WTC11 (cell line): ENCODE data around the gene SLCO1C1. TPM values are rescaled to one million over a fixed set of nuclear protein-coding genes. Genes with fewer than 3 reads are reported as not detected.

Experiments used
- ATAC-seq: fragments of 200-7000 bp; cut with Tn5 transposase; 2 replicates; pipeline ENCODE4 v1.10.0; 2021; ENCODE audit warnings: mild to moderate bottlenecking, moderate library complexity
- Bru-seq: library from RNA; stranded (reverse); fragments of 400-500 nt; gene quantifications from one replicate; lab custom pipeline; 2021; lab: Mats Ljungman, UMichigan
- CTCF ChIA-PET: fragments of 300-600 bp; sonication (Branson Sonifier 250); formaldehyde crosslinking; loops from one replicate; lab custom pipeline; 2021; ENCODE audit warnings: antibody characterized with exemption; lab: Charles Lee
- POLR2A ChIA-PET: fragments of 350-600 bp; sonication (Branson Sonifier 250); formaldehyde crosslinking; loops from one replicate; lab custom pipeline; 2021; ENCODE audit warnings: antibody characterized with exemption; lab: Charles Lee
- DNase-seq: peaks from one replicate; pipeline ENCODE4 v3.0.0; 2021; ENCODE audit warnings: low spot score
- H3K27ac Mint-ChIP-seq: 2 replicates; pipeline ENCODE4 v1.8.0; 2021; ENCODE audit warnings: mixed read lengths
- H3K27me3 Mint-ChIP-seq: 2 replicates; pipeline ENCODE4 v1.8.0; 2021; ENCODE audit warnings: low read depth, mild to moderate bottlenecking, moderate library complexity, mixed read lengths
- H3K36me3 Mint-ChIP-seq: 2 replicates; pipeline ENCODE4 v1.8.0; 2021; ENCODE audit warnings: mixed read lengths
- H3K4me1 Mint-ChIP-seq: 2 replicates; pipeline ENCODE4 v1.8.0; 2022; ENCODE audit warnings: mixed read lengths
- H3K4me3 Mint-ChIP-seq: 2 replicates; pipeline ENCODE4 v1.8.0; 2021; ENCODE audit warnings: mild to moderate bottlenecking, moderate library complexity, mixed read lengths
- H3K9me3 Mint-ChIP-seq: 2 replicates; pipeline ENCODE4 v1.8.0; 2021; ENCODE audit warnings: mixed read lengths
- AR ChIP-seq: fragments of 250-450 bp; sonication (Bioruptor Pico); IDR thresholded peaks from 2 replicates; pipeline ENCODE4 v1.9.0; 2021; ENCODE audit warnings: mild to moderate bottlenecking
- CBFB ChIP-seq: sonication (generic); formaldehyde crosslinking; IDR thresholded peaks from 2 replicates; pipeline ENCODE4 v1.8.1; 2022; ENCODE audit warnings: mild to moderate bottlenecking, low read depth, missing genetic modification reagents
- CREM ChIP-seq: sonication (generic); formaldehyde crosslinking; IDR thresholded peaks from 2 replicates; pipeline ENCODE4 v1.8.1; 2022; ENCODE audit warnings: mild to moderate bottlenecking, missing genetic modification reagents, moderate library complexity
- E2F1 ChIP-seq: sonication (generic); formaldehyde crosslinking; IDR thresholded peaks from 2 replicates; pipeline ENCODE4 v1.8.0; 2022; ENCODE audit warnings: mild to moderate bottlenecking, missing genetic modification reagents
- ERG ChIP-seq: fragments of 250-450 bp; sonication (Bioruptor Pico); IDR thresholded peaks from 2 replicates; pipeline ENCODE4 v1.8.0; 2021; ENCODE audit warnings: mild to moderate bottlenecking
- FOXJ3 ChIP-seq: sonication (generic); formaldehyde crosslinking; IDR thresholded peaks from 2 replicates; pipeline ENCODE4 v1.9.0; 2021; ENCODE audit warnings: missing genetic modification reagents, mild to moderate bottlenecking, borderline replicate concordance
- FOXP1 ChIP-seq: sonication (generic); formaldehyde crosslinking; IDR thresholded peaks from 2 replicates; pipeline ENCODE4 v1.8.0; 2022; ENCODE audit warnings: missing genetic modification reagents, mild to moderate bottlenecking, moderate library complexity, borderline replicate concordance
- HMGA2 ChIP-seq: fragments of 250-450 bp; sonication (Bioruptor Pico); IDR thresholded peaks from 2 replicates; pipeline ENCODE4 v1.4.0; 2021; ENCODE audit warnings: mild to moderate bottlenecking, moderate library complexity
- IRF2 ChIP-seq: sonication (generic); formaldehyde crosslinking; IDR thresholded peaks from 2 replicates; pipeline ENCODE4 v1.8.0; 2022; ENCODE audit warnings: low read depth, missing genetic modification reagents, borderline replicate concordance
- MYBL2 ChIP-seq: sonication (generic); formaldehyde crosslinking; IDR thresholded peaks from 2 replicates; pipeline ENCODE4 v1.8.1; 2023; ENCODE audit warnings: mild to moderate bottlenecking, moderate library complexity, missing genetic modification reagents
- PRDM15 ChIP-seq: sonication (generic); formaldehyde crosslinking; IDR thresholded peaks from 2 replicates; pipeline ENCODE4 v1.8.0; 2022; ENCODE audit warnings: missing genetic modification reagents
- PRRX2 ChIP-seq: fragments of 250-450 bp; sonication (Bioruptor Pico); IDR thresholded peaks from 2 replicates; pipeline ENCODE4 v1.8.0; 2021; ENCODE audit warnings: mild to moderate bottlenecking
- RORB ChIP-seq: fragments of 250-450 bp; sonication (Bioruptor Pico); IDR thresholded peaks from 2 replicates; pipeline ENCODE4 v1.9.0; 2021; ENCODE audit warnings: mild to moderate bottlenecking
- TEAD1 ChIP-seq: sonication (generic); formaldehyde crosslinking; IDR thresholded peaks from 2 replicates; pipeline ENCODE4 v1.8.0; 2022; ENCODE audit warnings: mild to moderate bottlenecking, missing genetic modification reagents
- USF2 ChIP-seq: sonication (generic); formaldehyde crosslinking; IDR thresholded peaks from 2 replicates; pipeline ENCODE4 v1.8.1; 2023; ENCODE audit warnings: mild to moderate bottlenecking, missing genetic modification reagents, moderate library complexity
- ZBTB43 ChIP-seq: sonication (generic); formaldehyde crosslinking; IDR thresholded peaks from 2 replicates; pipeline ENCODE4 v1.8.1; 2023; ENCODE audit warnings: mild to moderate bottlenecking, missing genetic modification reagents
- ZNF219 ChIP-seq: sonication (generic); formaldehyde crosslinking; IDR thresholded peaks from 2 replicates; pipeline ENCODE4 v1.8.0; 2023; ENCODE audit warnings: missing genetic modification reagents, mild to moderate bottlenecking, borderline replicate concordance
- ZNF396 ChIP-seq: fragments of 250-450 bp; sonication (Bioruptor Pico); IDR thresholded peaks from 2 replicates; pipeline ENCODE4 v1.8.0; 2021; ENCODE audit warnings: mild to moderate bottlenecking, moderate library complexity, borderline replicate concordance
- ZNF416 ChIP-seq: fragments of 250-450 bp; sonication (Bioruptor Pico); IDR thresholded peaks from 2 replicates; pipeline ENCODE4 v1.9.0; 2021; ENCODE audit warnings: mild to moderate bottlenecking, inconsistent platforms
- long read RNA-seq, 3 experiments: library from RNA in 1 of 3; library from capped mRNA in 1 of 3; library from polyadenylated mRNA in 1 of 3; unstranded in 2 of 3; stranded (forward) in 1 of 3; transcript quantifications; one replicate each; pipeline ENCODE4 v2.0.0, GENCODE V29; 2021
- total RNA-seq: library from RNA; stranded (reverse); gene quantifications from 3 replicates; pipeline ENCODE4 v1.2.3, GENCODE V29; 2021

Gene SLCO1C1
- not detected in 3 replicates for total RNA-seq
- percentile 13 among the genes with signal in this experiment for Bru-seq, nascent RNA
- long read RNA-seq, experiment 1, partial matches to known transcripts: 0 of 1 reads
- long read RNA-seq, experiment 1, other reads (novel, unspliced or antisense): 0 of 1 reads
- long read RNA-seq, experiment 2: 0 reads
- long read RNA-seq, experiment 3: 0 reads

- CTCF ChIA-PET: no interaction called here
- no peaks in the 10 kb centered on the region for H3K36me3 Mint-ChIP-seq
- peak; percentile 29 for DNase-seq
- peak; percentile 75 for ATAC-seq
- H3K27me3 Mint-ChIP-seq: no peaks in the 10 kb centered on the region
- POLR2A ChIA-PET: no interaction called here
- H3K4me1 Mint-ChIP-seq: peaks cover 35% of the 10 kb centered on the region
- no peak within 1 kb of the TSS for H3K4me3 Mint-ChIP-seq
- TF ChIP-seq ERG (CRISPR knock-in tag) (no peak), ZBTB43 (CRISPR knock-in tag) (no peak), RORB (CRISPR knock-in tag) (no peak)
- H3K27ac Mint-ChIP-seq: peak within 1 kb of the TSS; percentile 87
- no peaks in the 10 kb centered on the region for H3K9me3 Mint-ChIP-seq
Observed at GRCh38 chr12:20695232-20695631, at the start of gene SLCO1C1. TSS of gene SLCO1C1 (plus strand) at chr12:20695332. CDS start at chr12:20699577, 4,245 bp downstream.

- no peak overlapping the region for H3K4me3 Mint-ChIP-seq
- CTCF ChIA-PET: no interaction called here
Observed at GRCh38 chr12:20646239-20646827, 48.8 kb upstream of the SLCO1C1 start.

More at GRCh38 chr12:20646239-20646827, 48.8 kb upstream of the SLCO1C1 start:
- POLR2A ChIA-PET: no interaction called here
- ATAC-seq (peak; percentile 39; the same call in 1 of the 2 replicates), DNase-seq (no peak)
- H3K9me3 Mint-ChIP-seq: peaks cover 2% of the 10 kb centered on the region; the same call in 1 of the 2 replicates
- H3K27me3 Mint-ChIP-seq: no peaks in the 10 kb centered on the region
- H3K27ac Mint-ChIP-seq: no peak overlapping the region
- no peaks in the 10 kb centered on the region for H3K4me1 Mint-ChIP-seq
- no peaks in the 10 kb centered on the region for H3K36me3 Mint-ChIP-seq
- TF ChIP-seq HMGA2 (CRISPR knock-in tag): no peak
- TF ChIP-seq TEAD1 (CRISPR knock-in tag): no peak
- TF ChIP-seq IRF2 (CRISPR knock-in tag): no peak
- no peak for TF ChIP-seq PRDM15
- no peak for TF ChIP-seq USF2 (CRISPR knock-in tag)
- TF ChIP-seq E2F1 (CRISPR knock-in tag): no peak
- no peak for TF ChIP-seq RORB (CRISPR knock-in tag)
- no peak for TF ChIP-seq ZNF416 (CRISPR knock-in tag)
- TF ChIP-seq MYBL2 (CRISPR knock-in tag): no peak
- no peak for TF ChIP-seq CBFB (CRISPR knock-in tag)
- no peak for TF ChIP-seq AR (CRISPR knock-in tag)
- TF ChIP-seq PRRX2 (CRISPR knock-in tag): no peak
- no peak for TF ChIP-seq FOXJ3 (CRISPR knock-in tag)
- no peak for TF ChIP-seq ZNF396 (CRISPR knock-in tag)
- TF ChIP-seq FOXP1 (CRISPR knock-in tag): no peak
- no peak for TF ChIP-seq CREM
- TF ChIP-seq ZNF219 (CRISPR knock-in tag): no peak
